Measurements from ENCODE around the gene NCK2. TPM values are rescaled to one million over a fixed set of nuclear protein-coding genes. Genes with fewer than 3 reads are reported as not detected.
A peak's percentile ranks its signal among the peaks of the same experiment; 100 is the strongest.

NCK2 gene
- total and polyA plus RNA-seq, 2 experiments from 2014 or later = 55.0 to 65.9 TPM

DNA sequence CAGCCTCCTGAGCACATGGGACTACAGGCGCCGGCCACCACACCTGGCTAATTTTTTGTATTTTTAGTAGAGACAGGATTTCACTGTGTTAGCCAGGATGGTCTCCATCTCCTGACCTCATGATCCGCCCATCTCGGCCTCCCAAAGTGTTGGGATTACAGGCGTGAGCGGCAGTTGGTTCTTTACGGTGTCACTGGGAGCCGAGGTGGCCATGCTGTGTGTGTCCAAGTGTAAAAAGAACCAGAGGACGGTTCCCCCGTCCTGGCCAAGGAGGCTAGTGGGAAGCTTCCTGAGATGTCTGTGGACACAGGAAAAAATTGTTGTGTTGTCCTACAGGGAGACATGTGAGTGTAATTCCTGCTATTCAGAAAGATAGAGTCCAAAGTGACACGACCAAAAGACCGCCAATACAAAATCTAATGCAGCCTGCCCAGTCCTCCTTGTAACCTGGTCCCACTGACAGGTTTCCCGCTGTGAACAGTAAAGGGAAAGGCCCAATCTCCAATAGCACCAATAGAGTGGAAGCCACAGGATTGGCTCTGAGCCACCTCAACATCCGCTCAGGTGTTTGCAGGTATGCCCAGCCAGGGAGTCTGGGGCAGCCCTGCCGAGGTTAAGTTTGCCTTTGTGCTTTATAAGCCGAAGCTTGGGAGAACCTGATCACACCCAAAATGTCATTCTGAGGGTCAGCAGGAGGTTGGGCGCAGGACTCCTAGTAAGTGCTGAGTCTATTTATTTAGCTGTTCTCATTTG is 40.6 kb downstream of the NCK2 start:
- no peaks in the 10 kb centered on the region for H3K9me3 ChIP-seq (ENCODE audit: low read depth)
- H3K4me3 ChIP-seq = no peak overlapping the region
- TF ChIP-seq, protein P1, sequence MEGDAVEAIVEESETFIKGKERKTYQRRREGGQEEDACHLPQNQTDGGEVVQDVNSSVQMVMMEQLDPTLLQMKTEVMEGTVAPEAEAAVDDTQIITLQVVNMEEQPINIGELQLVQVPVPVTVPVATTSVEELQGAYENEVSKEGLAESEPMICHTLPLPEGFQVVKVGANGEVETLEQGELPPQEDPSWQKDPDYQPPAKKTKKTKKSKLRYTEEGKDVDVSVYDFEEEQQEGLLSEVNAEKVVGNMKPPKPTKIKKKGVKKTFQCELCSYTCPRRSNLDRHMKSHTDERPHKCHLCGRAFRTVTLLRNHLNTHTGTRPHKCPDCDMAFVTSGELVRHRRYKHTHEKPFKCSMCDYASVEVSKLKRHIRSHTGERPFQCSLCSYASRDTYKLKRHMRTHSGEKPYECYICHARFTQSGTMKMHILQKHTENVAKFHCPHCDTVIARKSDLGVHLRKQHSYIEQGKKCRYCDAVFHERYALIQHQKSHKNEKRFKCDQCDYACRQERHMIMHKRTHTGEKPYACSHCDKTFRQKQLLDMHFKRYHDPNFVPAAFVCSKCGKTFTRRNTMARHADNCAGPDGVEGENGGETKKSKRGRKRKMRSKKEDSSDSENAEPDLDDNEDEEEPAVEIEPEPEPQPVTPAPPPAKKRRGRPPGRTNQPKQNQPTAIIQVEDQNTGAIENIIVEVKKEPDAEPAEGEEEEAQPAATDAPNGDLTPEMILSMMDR (IDR thresholded peaks at IDR 0.05; ENCODE audit: low read depth, low read length) = no peak
- peaks cover 16% of the 10 kb centered on the region for H3K4me1 ChIP-seq (ENCODE audit: low read depth)
- H3K27me3 ChIP-seq = no peaks in the 10 kb centered on the region
- no peaks in the 10 kb centered on the region for H3K36me3 ChIP-seq
- H3K27ac ChIP-seq = no peak overlapping the region
- DNase-seq (ENCODE audit: low read depth in 1 of 2, low spot score in 1 of 2) = no peak

DNA sequence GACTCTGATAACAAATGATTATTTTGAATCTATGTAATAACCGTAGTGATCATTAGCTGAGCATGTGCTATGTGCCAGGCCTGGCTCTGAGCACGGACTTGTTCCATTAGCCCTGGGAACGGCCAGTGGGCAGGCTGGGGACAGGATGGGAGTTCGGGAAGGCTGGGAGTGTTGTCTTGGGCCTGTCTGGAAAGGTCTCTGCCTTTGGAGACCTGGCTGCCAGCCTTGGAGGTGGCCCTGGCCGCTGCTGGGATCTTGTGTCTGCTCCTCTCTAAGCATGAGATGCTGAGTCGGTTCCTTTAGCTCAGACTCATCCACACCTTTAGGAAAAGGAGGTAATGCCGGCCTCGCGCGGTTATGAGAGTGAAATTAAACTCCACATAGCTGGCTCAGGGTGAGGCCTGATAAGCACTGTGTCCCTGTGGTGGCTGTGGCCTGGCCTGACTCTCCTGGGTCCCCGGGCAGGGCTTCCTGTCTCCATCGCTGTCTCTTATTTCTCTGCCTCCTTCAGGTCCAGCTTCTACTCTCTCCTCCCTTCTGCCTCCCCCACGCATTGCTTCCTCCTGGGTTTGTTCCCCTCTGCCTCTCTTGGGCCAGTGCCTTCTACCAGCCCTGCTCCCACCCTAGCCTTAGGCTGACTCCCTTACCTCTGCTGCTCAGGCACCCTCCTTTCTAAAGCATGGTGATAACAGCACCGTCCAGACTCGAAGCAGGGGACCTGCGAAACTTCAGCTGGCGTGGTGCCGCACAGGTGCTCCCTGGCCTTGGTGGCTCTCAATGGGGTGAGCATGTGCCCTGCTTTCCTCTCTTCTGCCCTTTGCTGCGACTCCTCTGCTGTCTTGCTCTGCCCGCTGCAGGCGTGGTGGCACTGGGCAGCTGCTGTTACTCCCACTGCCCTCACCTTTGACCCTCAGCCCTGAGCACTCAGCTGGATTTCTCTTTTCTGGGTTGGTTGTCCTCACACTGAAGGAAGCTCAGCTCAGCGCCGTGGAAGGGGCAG is 41.8 kb downstream of the NCK2 start:
- no peak overlapping the region for H3K4me3 ChIP-seq
- DNase-seq (ENCODE audit: low read depth in 1 of 2, low spot score in 1 of 2) = no peak
- H3K9me3 ChIP-seq (ENCODE audit: low read depth) = no peaks in the 10 kb centered on the region
- H3K27ac ChIP-seq = no peak overlapping the region
- no peaks in the 10 kb centered on the region for H3K36me3 ChIP-seq
- H3K4me1 ChIP-seq (ENCODE audit: low read depth) = peaks cover 19% of the 10 kb centered on the region
- TF ChIP-seq, protein P1 (IDR thresholded peaks at IDR 0.05; ENCODE audit: low read depth, low read length) = no peak
- H3K27me3 ChIP-seq = no peaks in the 10 kb centered on the region

DNA sequence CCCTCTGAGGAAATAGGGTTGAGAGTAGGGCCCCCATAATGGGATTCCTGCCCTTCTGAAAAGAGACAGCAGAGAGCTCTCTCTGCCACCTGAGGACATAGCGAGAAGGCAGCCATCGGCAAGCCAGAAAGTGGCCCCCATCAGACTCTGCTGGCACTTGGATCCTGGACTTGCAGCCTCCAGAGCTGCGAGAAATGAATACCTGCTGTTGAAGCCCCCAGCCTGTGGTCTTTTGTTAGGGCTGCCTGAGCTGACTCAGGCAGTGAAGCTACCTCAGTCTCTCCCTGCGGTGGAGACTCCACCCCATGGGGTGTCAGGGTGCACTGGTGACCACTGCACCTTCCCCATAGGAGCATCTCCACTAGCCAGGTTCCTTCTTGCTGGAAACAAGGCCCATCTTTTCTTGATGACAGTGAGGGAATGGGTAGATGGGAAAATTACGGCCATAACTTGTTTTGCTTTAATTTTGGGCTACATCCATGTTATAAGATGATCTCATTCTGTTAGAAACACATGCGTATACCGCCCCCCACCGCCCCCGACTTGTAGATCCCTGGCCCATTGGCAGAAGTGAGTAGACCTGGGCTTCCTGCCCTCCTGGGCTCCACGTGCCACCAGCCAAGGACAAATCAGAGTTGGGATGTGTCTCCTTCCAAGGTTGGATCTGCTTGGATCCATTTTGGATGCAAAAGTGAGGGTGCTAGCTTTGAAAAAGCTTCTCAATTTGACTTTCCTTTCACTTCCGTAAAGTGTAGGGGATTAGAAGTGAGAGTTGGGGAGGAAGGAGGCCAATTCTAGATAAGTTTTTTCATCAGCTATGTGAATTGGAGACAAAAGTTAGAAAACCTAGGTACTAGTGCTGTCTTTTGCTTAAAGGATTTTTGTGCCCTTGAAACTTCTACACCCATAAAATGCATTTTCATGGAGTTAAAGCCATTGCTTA is 42.9 kb downstream of the NCK2 start:
- peak in 1 of 2 donors; percentile 34 for DNase-seq (ENCODE audit: low read depth in 1 of 2, low spot score in 1 of 2)
- Histone ChIP-seq H3K27me3 (no peaks in the 10 kb centered on the region), H3K36me3 (no peaks in the 10 kb centered on the region), H3K27ac (no peak overlapping the region), H3K4me3 (no peak overlapping the region), H3K9me3 (ENCODE audit: low read depth) (no peaks in the 10 kb centered on the region), H3K4me1 (ENCODE audit: low read depth) (peaks cover 19% of the 10 kb centered on the region)
- TF ChIP-seq, protein P1 (IDR thresholded peaks at IDR 0.05; ENCODE audit: low read depth, low read length) = no peak

DNA sequence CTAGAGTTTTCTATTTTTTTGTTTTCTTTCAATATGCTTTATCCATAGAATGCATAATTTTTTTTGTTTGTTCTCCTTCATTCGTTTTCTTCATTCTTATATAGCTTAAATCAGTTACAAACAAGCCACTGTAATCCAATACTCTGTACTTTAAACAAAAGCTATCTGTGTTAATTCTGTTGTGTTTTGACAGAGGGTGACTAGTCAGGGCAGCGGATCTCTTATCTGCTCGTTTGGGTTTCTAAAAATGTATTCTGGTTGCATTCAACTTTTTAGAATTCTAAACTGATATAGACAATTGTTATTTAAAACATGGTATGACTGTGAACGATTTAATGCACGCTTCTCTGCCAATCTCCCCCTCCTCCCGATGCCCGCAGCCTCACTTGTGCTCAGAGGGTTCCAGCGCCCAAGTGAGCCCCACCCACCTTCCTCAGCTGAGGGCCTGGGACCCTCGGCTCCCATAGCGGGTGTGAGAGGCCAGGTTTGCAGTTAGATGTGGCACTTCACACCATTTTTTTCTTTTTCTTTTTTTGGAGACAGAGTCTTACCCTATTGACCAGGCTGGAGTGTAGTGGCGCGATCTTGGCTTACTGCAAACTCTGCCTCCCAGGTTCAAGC is 44.1 kb downstream of the NCK2 start:
- no peaks in the 10 kb centered on the region for H3K36me3 ChIP-seq
- H3K27me3 ChIP-seq = no peaks in the 10 kb centered on the region
- no peaks in the 10 kb centered on the region for H3K9me3 ChIP-seq (ENCODE audit: low read depth)
- peak in 1 of 2 donors; percentile 35 for DNase-seq (ENCODE audit: low read depth in 1 of 2, low spot score in 1 of 2)
- H3K27ac ChIP-seq = no peak overlapping the region
- TF ChIP-seq, protein P1 (IDR thresholded peaks at IDR 0.05; ENCODE audit: low read depth, low read length) = no peak
- H3K4me3 ChIP-seq = no peak overlapping the region
- peaks cover 19% of the 10 kb centered on the region for H3K4me1 ChIP-seq (ENCODE audit: low read depth)
